ENCODE results near the gene FAAP20.

GRCh38 chr1:2241820-2242219 is 47.2 kb upstream of the FAAP20 start:
- TF ChIP-seq, protein P1, sequence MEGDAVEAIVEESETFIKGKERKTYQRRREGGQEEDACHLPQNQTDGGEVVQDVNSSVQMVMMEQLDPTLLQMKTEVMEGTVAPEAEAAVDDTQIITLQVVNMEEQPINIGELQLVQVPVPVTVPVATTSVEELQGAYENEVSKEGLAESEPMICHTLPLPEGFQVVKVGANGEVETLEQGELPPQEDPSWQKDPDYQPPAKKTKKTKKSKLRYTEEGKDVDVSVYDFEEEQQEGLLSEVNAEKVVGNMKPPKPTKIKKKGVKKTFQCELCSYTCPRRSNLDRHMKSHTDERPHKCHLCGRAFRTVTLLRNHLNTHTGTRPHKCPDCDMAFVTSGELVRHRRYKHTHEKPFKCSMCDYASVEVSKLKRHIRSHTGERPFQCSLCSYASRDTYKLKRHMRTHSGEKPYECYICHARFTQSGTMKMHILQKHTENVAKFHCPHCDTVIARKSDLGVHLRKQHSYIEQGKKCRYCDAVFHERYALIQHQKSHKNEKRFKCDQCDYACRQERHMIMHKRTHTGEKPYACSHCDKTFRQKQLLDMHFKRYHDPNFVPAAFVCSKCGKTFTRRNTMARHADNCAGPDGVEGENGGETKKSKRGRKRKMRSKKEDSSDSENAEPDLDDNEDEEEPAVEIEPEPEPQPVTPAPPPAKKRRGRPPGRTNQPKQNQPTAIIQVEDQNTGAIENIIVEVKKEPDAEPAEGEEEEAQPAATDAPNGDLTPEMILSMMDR (IDR thresholded peaks at IDR 0.05) = no peak
- TF ChIP-seq POLR2A (IDR thresholded peaks at IDR 0.05) = no peak
